ENCODE data around the gene RNF220.

- TF ChIP-seq CTCF (IDR thresholded peaks at IDR 0.05; ENCODE audit: low read depth, low read length, poor library complexity, severe bottlenecking) (no peak), EZH2phosphoT487 (IDR thresholded peaks at IDR 0.05; ENCODE audit: borderline replicate concordance, low read length) (no peak)
Observed at GRCh38 chr1:44682883-44683265, 277.8 kb downstream of the RNF220 start.
